Upper lobe of left lung (tissue), 6 donors: ENCODE data around the gene GCGR. TPM values are rescaled to one million over a fixed set of nuclear protein-coding genes. Genes with fewer than 3 reads are reported as not detected.

ENCODE experiments used
- ATAC-seq, 2 donors: fragments of 200-7000 bp; cut with Tn5 transposase; one replicate each; pipeline ENCODE4 v1.9.1; 2022; ENCODE audit warnings: mild to moderate bottlenecking in 2 of 2, moderate library complexity in 2 of 2; ENCODE audit not compliant: low FRiP score in 2 of 2
- DNase-seq, 2 donors: peaks; one replicate each; pipeline ENCODE4 v3.0.0-alpha.2; 2019 to 2020
- H3K27ac ChIP-seq, 4 donors: fragments of 200-600 bp; sonication (generic); one replicate each; pipeline ENCODE4 v1.5.1; 2016 to 2019
- H3K27me3 ChIP-seq, 4 donors: fragments of 200-600 bp; sonication (generic); one replicate each; pipeline ENCODE4 v1.5.1; 2017 to 2019
- H3K36me3 ChIP-seq, 4 donors: fragments of 200-600 bp; sonication (generic); one replicate each; pipeline ENCODE4 v1.5.1; 2016 to 2019
- H3K4me1 ChIP-seq, 4 donors: fragments of 200-600 bp; sonication (generic); one replicate each; pipeline ENCODE4 v1.5.1; 2018 to 2019
- H3K4me3 ChIP-seq, 4 donors: fragments of 200-600 bp; sonication (generic); one replicate each; pipeline ENCODE4 v1.5.1; 2017 to 2019; ENCODE audit warnings: mild to moderate bottlenecking in 2 of 4, moderate library complexity in 1 of 4
- H3K9me3 ChIP-seq, 4 donors: fragments of 200-600 bp; sonication (generic); one replicate each; pipeline ENCODE4 v1.5.1; 2018 to 2019
- CTCF ChIP-seq, 6 experiments: fragments of 450-650 bp in 4 of 6; fragments of 200-600 bp in 2 of 6; sonication (generic) in 2 of 6; IDR thresholded peaks; one replicate each; pipeline ENCODE4 v1.5.1; 2016 to 2019; ENCODE audit warnings: antibody characterized with exemption in 6 of 6
- EP300 ChIP-seq, 4 donors: sonication (generic); formaldehyde crosslinking; IDR thresholded peaks; one replicate each; pipeline ENCODE4 v1.5.1; 2017; ENCODE audit warnings: antibody characterized with exemption in 4 of 4, control low read depth in 2 of 4
- POLR2A ChIP-seq, 4 donors: fragments of 450-650 bp; IDR thresholded peaks; one replicate each; pipeline ENCODE4 v1.5.1; 2016 to 2017; ENCODE audit warnings: antibody characterized with exemption in 4 of 4, mild to moderate bottlenecking in 2 of 4
- POLR2AphosphoS5 ChIP-seq, 2 donors: sonication (generic); formaldehyde crosslinking; IDR thresholded peaks; one replicate each; pipeline ENCODE4 v1.5.1; 2017; ENCODE audit warnings: antibody characterized with exemption in 2 of 2
- WGBS, 2 donors: methylation state at CpG; one replicate each; pipeline ENCODE4 v1.1.5; 2017 to 2018; 5-methylcytosine and 5-hydroxymethylcytosine counted together
- total RNA-seq, 6 donors: library from RNA; depleted of rRNA in 4 of 6; stranded (reverse); fragments of >200 nt in 4 of 6; gene quantifications; one replicate each; pipeline versions ENCODE4 v1.1.0 to v1.2.1, GENCODE V29; 2016 to 2021
- donor health status: DM: no; HTN: no; CAD: no; lungs with moderate emphysema.
- donor health status: DM: no; HTN: yes; CAD: no; lungs with severe emphysema.

GCGR gene
- total RNA-seq, 6 donors from 2014 or later = 11.1 TPM; not detected in 5

GRCh38 chr17:81845881-81846742 lies 42.2 kb downstream of the GCGR start:
- Histone ChIP-seq H3K4me3 (no peak overlapping the region), H3K4me1 (peaks cover 0 to 4% (median under 1%) of the 10 kb centered on the region in 4 donors), H3K36me3 (peaks cover 37 to 92% (median 71%) of the 10 kb centered on the region in 4 donors), H3K27ac (peak overlapping the region in 1 of 4 donors; percentile 22), H3K27me3 (no peaks in the 10 kb centered on the region), H3K9me3 (no peaks in the 10 kb centered on the region)
- TF ChIP-seq CTCF (IDR thresholded peaks at IDR 0.05) (no peak), EP300 (IDR thresholded peaks at IDR 0.05) (no peak), POLR2A (IDR thresholded peaks at IDR 0.05) (no peak), POLR2AphosphoS5 (IDR thresholded peaks at IDR 0.05) (no peak)
- DNase-seq (peak in 1 of 2 donors; percentile 63), ATAC-seq (no peak)
- WGBS, 2 donors = 92 to 93% methylated on average over 28 to 38 of the region's 38 CpGs

DNA sequence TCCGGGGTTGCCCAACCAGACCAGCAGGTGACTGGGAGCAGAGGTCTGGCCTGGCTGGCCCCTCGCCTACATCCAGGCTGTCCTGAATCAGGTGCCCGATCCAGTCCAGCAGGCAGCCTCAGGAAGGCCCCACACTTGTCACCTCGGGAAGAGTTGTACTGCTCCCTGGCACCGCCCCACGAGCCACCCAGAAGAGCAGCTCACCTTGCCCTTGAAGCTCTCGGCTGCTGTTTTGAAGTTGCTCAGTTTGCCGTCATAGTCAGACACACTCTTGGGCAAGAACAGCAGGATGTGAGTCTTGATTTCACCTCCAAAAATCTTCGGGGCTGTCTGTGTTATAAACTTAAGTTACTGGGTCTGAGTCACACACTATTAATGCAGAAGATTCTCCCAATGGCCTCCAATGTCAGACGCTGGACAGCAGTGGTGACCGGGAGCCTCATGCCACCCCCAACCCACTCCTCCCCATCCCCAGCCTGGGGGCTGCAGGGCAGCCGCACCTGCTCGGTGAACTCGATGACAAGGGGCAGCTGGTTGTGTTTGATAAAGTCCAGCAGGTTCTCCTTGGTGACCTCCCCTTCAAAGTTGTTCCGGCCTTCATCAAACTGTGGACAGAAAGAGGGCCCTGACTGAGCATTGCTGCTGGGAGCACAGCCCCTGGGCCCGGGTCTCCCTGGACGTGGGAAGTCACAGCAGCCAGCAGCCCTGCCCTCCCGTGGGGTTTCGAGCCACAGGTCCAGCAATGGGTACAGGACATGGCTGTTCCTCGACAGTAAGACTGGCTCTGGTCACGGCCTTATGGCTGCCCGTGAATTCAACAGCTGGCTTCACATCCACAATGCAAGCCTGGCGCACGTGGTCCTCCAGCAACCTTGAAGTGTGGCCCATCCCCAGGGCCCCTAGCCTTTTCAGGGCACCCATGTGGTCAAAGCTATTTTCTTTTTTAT lies 43.1 kb downstream of the GCGR start:
- DNase-seq (peak in 1 of 2 donors; percentile 46), ATAC-seq (no peak)
- Histone ChIP-seq H3K27me3 (no peaks in the 10 kb centered on the region), H3K27ac (peak overlapping the region in 1 of 4 donors; percentile 22), H3K4me3 (no peak overlapping the region), H3K4me1 (no peaks in the 10 kb centered on the region), H3K36me3 (peaks cover 42 to 99% (median 80%) of the 10 kb centered on the region in 4 donors), H3K9me3 (no peaks in the 10 kb centered on the region)
- WGBS, 2 donors = 85 to 90% methylated on average over 7 to 24 of the region's 24 CpGs
- no peak for TF ChIP-seq EP300 (IDR thresholded peaks at IDR 0.05)
- no peak for TF ChIP-seq POLR2A (IDR thresholded peaks at IDR 0.05)
- no peak for TF ChIP-seq POLR2AphosphoS5 (IDR thresholded peaks at IDR 0.05)
- no peak for TF ChIP-seq CTCF (IDR thresholded peaks at IDR 0.05)

- WGBS, 2 donors = 91 to 92% methylated on average over 12 of the region's 12 CpGs
- no peak for ATAC-seq
Measured at GRCh38 chr17:81849457-81849856, 45.5 kb downstream of the GCGR start.

GRCh38 chr17:81851423-81851822 lies 47.5 kb downstream of the GCGR start:
- ATAC-seq (no peak), DNase-seq (peak in 1 of 2 donors; percentile 22)
- no peak overlapping the region for H3K4me3 ChIP-seq
- H3K36me3 ChIP-seq = peaks cover 48 to 99% (median 78%) of the 10 kb centered on the region in 4 donors
- no peaks in the 10 kb centered on the region for H3K27me3 ChIP-seq
- no peaks in the 10 kb centered on the region for H3K9me3 ChIP-seq
- no peak overlapping the region for H3K27ac ChIP-seq
- H3K4me1 ChIP-seq = peaks cover 0 to 9% (median 0%) of the 10 kb centered on the region in 4 donors
- WGBS, 2 donors = 92 to 95% methylated on average over 4 to 16 of the region's 16 CpGs
- TF ChIP-seq CTCF (IDR thresholded peaks at IDR 0.05) = no peak
- no peak for TF ChIP-seq POLR2AphosphoS5 (IDR thresholded peaks at IDR 0.05)
- no peak for TF ChIP-seq POLR2A (IDR thresholded peaks at IDR 0.05)

More at GRCh38 chr17:81849457-81849856, 45.5 kb downstream of the GCGR start:
- no peak overlapping the region for H3K4me3 ChIP-seq
- H3K27ac ChIP-seq = no peak overlapping the region
- H3K4me1 ChIP-seq = no peaks in the 10 kb centered on the region
- DNase-seq = no peak
- TF ChIP-seq POLR2A (IDR thresholded peaks at IDR 0.05) (no peak), POLR2AphosphoS5 (IDR thresholded peaks at IDR 0.05) (no peak), CTCF (IDR thresholded peaks at IDR 0.05) (no peak), EP300 (IDR thresholded peaks at IDR 0.05) (no peak)
- H3K9me3 ChIP-seq = no peaks in the 10 kb centered on the region
- no peaks in the 10 kb centered on the region for H3K27me3 ChIP-seq
- H3K36me3 ChIP-seq = peaks cover 59 to 99% (median 86%) of the 10 kb centered on the region in 4 donors
